Neutrophil (primary cell): Measurements from ENCODE around the gene ABCF3.

Source experiments
- H3K27ac ChIP-seq: fragments of 200-600 bp; sonication (generic); 2 replicates; pipeline ENCODE4 v1.5.1; 2016; ENCODE audit warnings: mild to moderate bottlenecking, moderate library complexity
- H3K27me3 ChIP-seq: fragments of 200-600 bp; sonication (generic); 2 replicates; pipeline ENCODE4 v1.6.0; 2016; ENCODE audit warnings: mild to moderate bottlenecking
- H3K36me3 ChIP-seq: fragments of 200-600 bp; sonication (generic); 2 replicates; pipeline ENCODE4 v1.5.1; 2017
- H3K4me1 ChIP-seq, 2 experiments: fragments of 200-600 bp in 1 of 2; sonication (generic) in 1 of 2; 1 replicate in 1 of 2; 2 replicates in 1 of 2; pipeline versions ENCODE4 v1.5.1 to v1.6.1; 2013 to 2016; ENCODE audit warnings: low read depth in 1 of 2, low read length in 1 of 2, mild to moderate bottlenecking in 1 of 2, moderate library complexity in 1 of 2; ENCODE audit not compliant: control insufficient read depth in 1 of 2, insufficient read depth in 1 of 2
- H3K4me3 ChIP-seq, 2 experiments: fragments of 200-600 bp in 1 of 2; sonication (generic) in 1 of 2; 1 replicate in 1 of 2; 2 replicates in 1 of 2; pipeline ENCODE4 v1.5.1; 2013 to 2016; ENCODE audit warnings: low read depth in 1 of 2, low read length in 1 of 2, mild to moderate bottlenecking in 1 of 2, moderate library complexity in 1 of 2
- H3K9me3 ChIP-seq: fragments of 200-600 bp; sonication (generic); 2 replicates; pipeline ENCODE4 v1.5.1; 2016
- CTCF ChIP-seq: fragments of 200-600 bp; sonication (generic); IDR thresholded peaks from 2 replicates; pipeline ENCODE4 v1.5.1; 2016; ENCODE audit warnings: antibody characterized with exemption

ABCF3 gene

GRCh38 chr3:184223946-184224345, 37.9 kb downstream of the ABCF3 start:
- H3K36me3 ChIP-seq: no peaks in the 10 kb centered on the region
- H3K27me3 ChIP-seq: peaks cover 83% of the 10 kb centered on the region
- TF ChIP-seq CTCF: no peak
- no peak overlapping the region for H3K27ac ChIP-seq
- no peak overlapping the region for H3K4me3 ChIP-seq
- H3K4me1 ChIP-seq: no peaks in the 10 kb centered on the region
- H3K9me3 ChIP-seq: no peaks in the 10 kb centered on the region

- peak; percentile 69 for TF ChIP-seq CTCF
- Histone ChIP-seq H3K36me3 (no peaks in the 10 kb centered on the region), H3K4me3 (no peak overlapping the region), H3K9me3 (no peaks in the 10 kb centered on the region), H3K4me1 (peaks cover 0 to 10% of the 10 kb centered on the region in 2 experiments), H3K27ac (no peak overlapping the region), H3K27me3 (peaks cover 96% of the 10 kb centered on the region)
These were observed 41.5 kb downstream of the ABCF3 start for GRCh38 chr3:184227481-184227935.

GRCh38 chr3:184228376-184229137, 42.6 kb downstream of the ABCF3 start:
- no peak for TF ChIP-seq CTCF
- Histone ChIP-seq H3K4me3 (no peak overlapping the region), H3K9me3 (no peaks in the 10 kb centered on the region), H3K36me3 (no peaks in the 10 kb centered on the region), H3K27me3 (peaks cover 99% of the 10 kb centered on the region), H3K27ac (no peak overlapping the region), H3K4me1 (peaks cover 0 to 10% of the 10 kb centered on the region in 2 experiments)

GRCh38 chr3:184229394-184230080, 43.5 kb downstream of the ABCF3 start, which contains the start of gene VWA5B2:
Gene VWA5B2 (plus strand): TSS chr3:184229585. CDS start chr3:184230529, 944 bp downstream.
- no peak within 1 kb of the TSS for H3K27ac ChIP-seq
- peaks cover 0 to 10% of the 10 kb centered on the region in 2 experiments for H3K4me1 ChIP-seq
- no peaks in the 10 kb centered on the region for H3K9me3 ChIP-seq
- peaks cover 100% of the 10 kb centered on the region for H3K27me3 ChIP-seq
- no peak for TF ChIP-seq CTCF
- no peaks in the 10 kb centered on the region for H3K36me3 ChIP-seq
- H3K4me3 ChIP-seq: no peak within 1 kb of the TSS

GRCh38 chr3:184230081-184230602, 44.1 kb downstream of the ABCF3 start:
- Histone ChIP-seq H3K4me3 (no peak overlapping the region), H3K27ac (no peak overlapping the region), H3K27me3 (peaks cover 100% of the 10 kb centered on the region), H3K9me3 (no peaks in the 10 kb centered on the region), H3K4me1 (peaks cover 0 to 10% of the 10 kb centered on the region in 2 experiments), H3K36me3 (no peaks in the 10 kb centered on the region)
- no peak for TF ChIP-seq CTCF
